NCI-H774 (cell line): ENCODE measurements around the gene MSH3.
"Not testable (repeated sequence)": the region's sequence is repeated elsewhere in the genome, so short reads cannot be mapped to it uniquely, and the experiment has no call there.

Experiments used
- DNase-seq: peaks from one replicate; lab custom pipeline; 2025; lab: John Stamatoyannopoulos, UW

MSH3 gene

GRCh38 chr5:80755626-80756025 lies 101.2 kb downstream of the MSH3 start:
- no peak for DNase-seq

- no peak for DNase-seq
Measured at GRCh38 chr5:80756292-80756691, 101.8 kb downstream of the MSH3 start.

- no peak for DNase-seq
Measured at GRCh38 chr5:80757290-80757689, 102.8 kb downstream of the MSH3 start.

GRCh38 chr5:80759866-80760577 lies 105.6 kb downstream of the MSH3 start:
- DNase-seq = no peak

GRCh38 chr5:80760680-80761079 lies 106.2 kb downstream of the MSH3 start:
- DNase-seq = no peak

GRCh38 chr5:80761176-80761575 lies 106.7 kb downstream of the MSH3 start:
- DNase-seq = no peak

- DNase-seq = no peak
Measured at GRCh38 chr5:80761966-80762365, 107.5 kb downstream of the MSH3 start.

- no peak for DNase-seq
Measured at GRCh38 chr5:80762573-80762972, 108.1 kb downstream of the MSH3 start.

- DNase-seq = no peak
Measured at GRCh38 chr5:80763211-80763610, 108.8 kb downstream of the MSH3 start.

GRCh38 chr5:80763873-80764647 lies 109.6 kb downstream of the MSH3 start:
- no peak for DNase-seq

GRCh38 chr5:80764786-80765185 lies 110.3 kb downstream of the MSH3 start:
- DNase-seq = no peak

GRCh38 chr5:80777347-80778287 lies 123.2 kb downstream of the MSH3 start:
- DNase-seq = no peak

GRCh38 chr5:80780024-80780423 lies 125.6 kb downstream of the MSH3 start:
- DNase-seq = no peak

GRCh38 chr5:80780761-80781285 lies 126.4 kb downstream of the MSH3 start:
- no peak for DNase-seq

- no peak for DNase-seq
Measured at GRCh38 chr5:80781356-80781755, 126.9 kb downstream of the MSH3 start.

GRCh38 chr5:80782626-80783025 lies 128.2 kb downstream of the MSH3 start:
- no peak for DNase-seq

- DNase-seq = not testable (repeated sequence)
Measured at GRCh38 chr5:80783751-80784150, 129.3 kb downstream of the MSH3 start.

GRCh38 chr5:80784451-80784850 lies 130.0 kb downstream of the MSH3 start:
- DNase-seq = no peak

- not testable (repeated sequence) for DNase-seq
Measured at GRCh38 chr5:80789319-80790016, 135.0 kb downstream of the MSH3 start.

GRCh38 chr5:80790698-80791097 lies 136.2 kb downstream of the MSH3 start:
- no peak for DNase-seq

- no peak for DNase-seq
Measured at GRCh38 chr5:80793354-80793753, 138.9 kb downstream of the MSH3 start.

- no peak for DNase-seq
Measured at GRCh38 chr5:80796846-80797245, 142.4 kb downstream of the MSH3 start.
